GM18499 (cell line): Measurements from ENCODE around the gene LTC4S.

Experiments
- ATAC-seq: cut with Tn5 transposase; IDR thresholded peaks from one replicate; pipeline ENCODE4 v1.9.1; 2021; ENCODE audit warnings: moderate number of reproducible peaks; ENCODE audit not compliant: insufficient read depth, unreplicated experiment

LTC4S gene

DNA sequence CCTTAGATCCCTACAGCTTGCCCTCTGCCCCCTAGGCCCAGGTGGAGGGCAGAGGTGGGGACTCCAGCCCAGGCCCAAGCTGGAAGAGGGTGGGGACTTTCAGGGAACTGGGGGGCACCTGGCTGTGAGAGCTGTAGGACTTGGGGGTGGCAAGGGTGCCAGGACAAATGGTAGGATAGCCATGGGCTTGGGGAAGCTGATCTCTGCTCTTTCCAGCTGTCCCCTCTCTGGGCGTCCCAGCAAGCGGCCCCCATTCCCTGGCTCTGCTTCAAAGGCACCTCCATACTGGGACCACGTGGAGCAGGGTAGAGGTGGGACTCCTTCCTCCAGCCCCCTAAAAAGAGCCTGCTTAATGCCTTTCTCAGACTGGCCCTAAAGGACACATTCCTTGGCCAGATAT, 385 bp downstream of the LTC4S start:
- no peak for ATAC-seq

DNA sequence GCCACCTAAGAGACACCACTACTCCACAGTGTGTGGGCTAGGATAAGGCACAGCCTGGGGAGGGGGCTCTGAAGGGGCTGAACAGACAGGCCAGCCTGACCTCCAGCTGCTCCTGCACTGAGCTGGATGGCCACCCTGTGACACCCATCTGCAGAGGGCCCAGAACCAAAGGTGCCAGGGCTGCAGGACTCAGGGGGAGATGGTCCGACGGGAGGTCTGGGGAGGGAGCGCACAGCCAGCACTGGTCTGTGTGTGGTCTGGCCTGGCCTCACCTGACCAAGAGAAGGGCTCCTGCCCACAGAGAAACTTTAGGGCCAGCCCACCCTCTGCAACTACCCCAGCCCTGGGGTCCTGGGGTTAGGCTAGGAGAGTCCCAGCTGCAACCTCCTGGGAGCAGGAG, 789 bp downstream of the LTC4S start:
- no peak for ATAC-seq

DNA sequence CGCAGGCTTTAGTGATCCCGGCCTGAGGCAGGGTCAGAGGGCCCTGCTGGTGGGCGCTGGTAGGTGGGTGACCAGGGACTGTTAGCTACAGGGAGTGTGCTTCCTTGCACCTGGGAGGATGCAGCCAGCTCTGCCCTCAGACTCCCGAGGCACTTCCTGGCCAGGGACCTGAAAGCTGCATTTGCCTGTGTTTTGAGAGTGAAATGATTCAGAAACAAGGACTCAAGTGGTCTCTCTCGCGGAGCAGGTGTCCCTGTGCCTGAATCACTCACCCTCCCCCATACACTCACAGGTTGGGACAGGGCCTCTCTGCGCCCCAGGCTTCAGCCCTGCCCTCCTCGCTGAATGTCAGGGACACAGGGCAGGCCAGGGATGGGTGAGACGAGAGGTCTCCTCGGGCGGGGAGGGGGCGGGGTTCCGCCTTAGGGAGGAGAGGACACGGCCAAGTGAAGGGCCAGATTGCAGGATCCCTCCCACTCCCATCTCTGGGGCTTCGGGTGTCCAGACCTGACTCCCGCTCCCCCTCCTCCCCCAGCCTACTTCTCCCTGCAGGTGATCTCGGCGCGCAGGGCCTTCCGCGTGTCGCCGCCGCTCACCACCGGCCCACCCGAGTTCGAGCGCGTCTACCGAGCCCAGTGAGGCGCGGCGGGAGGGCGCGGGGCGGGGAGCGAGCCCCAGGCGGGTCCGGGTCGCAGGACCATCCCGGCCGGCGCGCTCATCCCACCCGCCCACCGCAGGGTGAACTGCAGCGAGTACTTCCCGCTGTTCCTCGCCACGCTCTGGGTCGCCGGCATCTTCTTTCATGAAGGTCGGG, 1.5 kb downstream of the LTC4S start:
- ATAC-seq: no peak

DNA sequence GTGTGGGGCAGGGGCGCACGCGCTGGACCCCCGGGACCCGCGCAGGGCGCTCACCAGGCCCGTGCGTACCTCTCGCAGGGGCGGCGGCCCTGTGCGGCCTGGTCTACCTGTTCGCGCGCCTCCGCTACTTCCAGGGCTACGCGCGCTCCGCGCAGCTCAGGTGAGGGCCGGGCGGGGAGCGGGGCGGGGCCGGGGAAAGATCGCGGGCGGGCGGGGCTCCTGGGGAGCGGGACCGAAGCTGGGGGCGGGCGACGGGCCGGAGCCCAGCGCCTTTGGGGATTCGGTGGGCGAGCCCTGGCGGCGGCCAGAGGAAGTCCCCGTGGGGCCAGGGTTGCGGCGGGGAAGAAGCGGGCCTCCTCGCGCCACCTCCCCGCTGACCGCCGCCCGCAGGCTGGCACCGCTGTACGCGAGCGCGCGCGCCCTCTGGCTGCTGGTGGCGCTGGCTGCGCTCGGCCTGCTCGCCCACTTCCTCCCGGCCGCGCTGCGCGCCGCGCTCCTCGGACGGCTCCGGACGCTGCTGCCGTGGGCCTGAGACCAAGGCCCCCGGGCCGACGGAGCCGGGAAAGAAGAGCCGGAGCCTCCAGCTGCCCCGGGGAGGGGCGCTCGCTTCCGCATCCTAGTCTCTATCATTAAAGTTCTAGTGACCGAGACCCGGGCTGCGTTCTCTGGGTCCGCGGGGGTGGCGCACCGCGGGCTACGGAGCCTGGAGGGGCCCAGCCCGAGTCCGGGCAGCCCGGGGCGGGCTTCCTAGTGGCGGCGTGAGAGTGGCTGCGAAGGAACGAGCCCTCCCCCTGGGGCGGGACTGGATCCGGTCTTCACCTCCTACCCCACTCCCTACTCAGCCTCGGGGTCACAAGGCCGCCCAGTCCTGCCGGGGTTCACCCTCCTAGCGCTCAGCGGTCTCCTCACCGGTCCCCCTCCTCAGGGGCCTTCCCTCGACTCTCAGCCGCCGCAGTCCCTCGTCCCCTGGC, 2.4 kb downstream of the LTC4S start:
- peak; percentile 52 for ATAC-seq

DNA sequence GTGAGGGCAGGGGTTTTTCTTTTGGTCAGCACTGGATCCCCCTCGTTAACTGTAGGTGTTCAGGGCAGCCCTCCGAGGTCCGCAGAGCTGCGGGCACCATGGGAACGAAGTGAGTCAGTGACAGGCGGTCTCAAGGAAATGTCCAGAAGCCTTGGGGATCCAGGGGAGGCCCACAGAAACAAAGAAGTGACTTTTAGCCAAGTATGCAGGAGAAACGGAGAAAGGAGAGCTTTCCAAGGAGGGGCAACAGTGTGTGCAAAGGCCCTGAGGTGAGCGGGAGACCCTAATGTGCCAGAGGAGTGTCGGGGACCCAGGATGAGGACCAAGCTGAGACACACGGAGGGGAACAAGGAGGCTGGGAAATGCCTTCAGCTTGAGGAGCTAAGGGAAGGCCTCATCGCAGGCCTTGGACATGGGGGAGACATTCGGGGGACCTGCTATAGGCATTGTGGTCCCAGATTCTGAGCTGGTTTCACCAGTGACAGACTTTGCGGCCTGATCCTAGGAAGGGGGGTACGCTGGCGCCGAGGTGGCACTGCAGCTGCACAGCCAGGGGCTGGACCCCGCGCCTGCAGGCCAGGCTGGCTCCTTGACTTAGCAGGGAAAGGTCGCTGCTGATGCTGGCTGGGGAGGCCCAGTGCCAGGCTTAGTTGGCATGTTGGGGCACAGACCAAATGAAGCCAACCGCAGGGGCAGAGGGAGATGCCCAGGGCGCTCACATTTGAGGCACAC, 3.3 kb downstream of the LTC4S start:
- ATAC-seq: no peak

DNA sequence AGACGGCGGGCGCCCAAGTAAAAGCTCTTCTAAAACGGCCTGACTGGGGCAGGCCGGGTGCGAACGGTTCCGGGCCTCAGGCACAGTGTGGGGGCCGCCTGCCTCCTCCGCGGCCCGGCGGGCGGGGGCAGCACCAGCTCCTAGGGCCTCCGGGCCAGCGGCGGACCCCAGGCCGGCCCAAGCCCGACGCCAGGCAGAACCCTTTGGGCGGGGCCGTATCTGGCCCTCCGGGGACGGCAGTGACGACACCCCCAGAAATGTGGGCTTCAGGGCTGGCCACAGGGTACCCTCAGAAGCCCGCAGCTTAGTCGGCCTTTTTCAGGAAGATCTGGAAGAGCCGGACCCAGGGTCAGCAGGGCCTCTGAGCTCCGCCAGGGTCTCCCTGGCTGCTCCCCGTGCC, 4.0 kb downstream of the LTC4S start:
- no peak for ATAC-seq

- no peak for ATAC-seq
Observed at GRCh38 chr5:179798144-179798770, 4.5 kb downstream of the LTC4S start.

GRCh38 chr5:179798771-179799643, 5.2 kb downstream of the LTC4S start:
- no peak for ATAC-seq

DNA sequence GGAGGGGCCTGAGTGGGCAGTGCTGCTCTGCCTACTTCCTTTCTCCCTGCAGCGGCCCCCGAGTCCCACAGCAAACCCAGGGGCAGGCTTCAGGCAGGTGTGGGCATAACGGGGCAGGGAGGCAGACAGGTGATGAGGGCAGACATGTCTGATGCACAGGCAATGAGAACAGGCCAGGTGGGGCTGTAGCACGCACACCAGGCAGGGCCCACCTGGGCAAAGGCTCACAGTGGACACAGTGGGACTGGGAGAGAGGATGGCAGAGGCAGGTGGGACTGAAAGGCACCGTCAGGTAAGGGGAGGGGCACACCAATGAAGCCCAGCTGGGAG, 5.8 kb downstream of the LTC4S start:
- no peak for ATAC-seq

- no peak for ATAC-seq
Observed at GRCh38 chr5:179800071-179800695, 6.4 kb downstream of the LTC4S start.

GRCh38 chr5:179800696-179801201, 7.0 kb downstream of the LTC4S start:
- ATAC-seq: no peak

DNA sequence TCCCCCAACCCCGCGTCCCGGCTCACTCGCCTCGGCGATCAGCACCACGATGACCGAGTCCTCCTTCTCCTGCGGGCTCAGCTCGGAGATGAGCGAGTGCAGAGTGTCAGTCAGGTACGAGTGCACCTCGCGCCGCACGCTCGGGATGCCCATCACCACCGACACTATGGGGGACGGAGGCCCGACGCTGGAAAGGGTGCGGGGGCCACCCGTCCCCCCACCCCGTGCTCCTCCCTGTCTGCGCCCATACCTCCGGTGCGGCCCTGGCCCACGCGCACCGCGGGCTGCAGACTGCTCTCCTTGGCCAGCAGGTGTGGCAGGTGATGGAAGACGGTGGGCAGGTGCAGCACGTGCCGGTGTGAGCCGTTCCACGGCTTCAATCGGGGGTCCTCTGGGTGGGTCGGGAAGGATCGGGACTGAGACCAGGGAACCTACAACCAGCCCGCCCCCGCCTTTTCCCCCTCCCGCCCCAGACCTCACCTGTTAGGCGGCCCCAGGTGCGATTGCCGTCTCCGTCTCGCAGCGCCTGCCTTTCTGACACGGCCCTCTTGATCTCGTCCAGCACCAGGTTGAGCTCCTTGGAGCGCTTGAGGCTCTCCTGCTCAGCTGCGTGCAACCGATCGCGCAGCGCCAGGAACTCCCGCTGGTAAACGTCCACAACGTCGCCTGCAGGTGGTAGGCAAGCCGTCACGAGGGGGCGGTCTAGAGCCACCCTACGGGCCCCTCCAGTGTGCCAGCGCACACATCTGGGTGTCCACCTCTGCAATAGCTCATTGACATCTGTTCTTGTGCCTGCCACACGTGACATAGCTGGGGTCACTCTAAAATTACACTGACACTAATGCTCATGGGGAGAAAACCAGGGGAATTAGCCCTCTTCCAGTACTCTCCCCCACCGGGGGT, 7.8 kb downstream of the LTC4S start:
- ATAC-seq: no peak

- ATAC-seq: no peak
Observed at GRCh38 chr5:179802207-179802883, 8.6 kb downstream of the LTC4S start.

- ATAC-seq: no peak
Observed at GRCh38 chr5:179802950-179803562, 9.3 kb downstream of the LTC4S start.

DNA sequence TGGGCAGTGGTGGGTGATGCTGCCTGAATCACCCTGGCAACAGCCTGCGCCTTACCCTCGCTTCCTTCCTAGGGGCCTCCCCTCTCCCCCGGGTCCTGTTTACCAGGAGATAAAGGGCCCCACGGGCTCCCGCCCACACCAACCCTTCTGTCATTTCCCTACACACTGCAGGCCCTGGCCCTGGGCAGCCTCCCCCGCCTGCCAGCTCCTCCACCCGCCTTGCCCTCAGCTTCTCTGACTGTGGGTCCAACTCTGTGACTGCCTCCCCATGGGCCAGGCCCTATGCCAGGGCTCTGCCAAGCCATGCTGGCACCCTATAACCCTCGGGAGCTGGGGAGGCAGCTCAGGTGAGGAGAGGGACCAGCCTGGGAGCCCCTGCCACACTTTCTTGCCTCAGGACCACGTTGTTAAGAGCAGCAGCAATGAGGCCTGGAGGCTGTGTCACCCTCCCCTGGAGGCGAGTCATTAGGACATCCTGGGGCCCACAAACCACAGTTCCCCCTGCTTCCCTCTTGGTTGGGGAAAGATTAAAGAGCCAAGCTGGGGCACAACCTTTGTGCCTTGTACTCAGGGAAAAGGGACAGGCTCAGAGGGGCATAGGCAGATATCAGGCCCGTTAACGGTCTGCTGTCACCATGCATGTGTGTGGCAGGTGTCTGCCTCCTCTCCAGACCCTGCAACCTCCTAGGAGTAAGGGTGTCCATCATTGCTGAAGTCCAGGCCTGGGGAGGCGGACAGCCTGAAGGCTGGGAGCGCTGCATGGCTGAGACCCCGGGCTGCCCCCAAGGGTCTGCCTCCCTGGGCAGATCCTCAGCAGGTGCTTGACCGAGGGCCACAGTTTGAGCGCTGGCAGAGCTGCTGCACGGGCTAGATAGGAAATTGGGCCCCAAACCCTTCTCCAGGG, 10.1 kb downstream of the LTC4S start:
- ATAC-seq: no peak

GRCh38 chr5:179804555-179804947, 10.8 kb downstream of the LTC4S start:
- ATAC-seq: no peak
